ENCODE results near the gene PRDX5.
A peak's percentile ranks its signal among the peaks of the same experiment; 100 is the strongest.

Gene PRDX5

DNA sequence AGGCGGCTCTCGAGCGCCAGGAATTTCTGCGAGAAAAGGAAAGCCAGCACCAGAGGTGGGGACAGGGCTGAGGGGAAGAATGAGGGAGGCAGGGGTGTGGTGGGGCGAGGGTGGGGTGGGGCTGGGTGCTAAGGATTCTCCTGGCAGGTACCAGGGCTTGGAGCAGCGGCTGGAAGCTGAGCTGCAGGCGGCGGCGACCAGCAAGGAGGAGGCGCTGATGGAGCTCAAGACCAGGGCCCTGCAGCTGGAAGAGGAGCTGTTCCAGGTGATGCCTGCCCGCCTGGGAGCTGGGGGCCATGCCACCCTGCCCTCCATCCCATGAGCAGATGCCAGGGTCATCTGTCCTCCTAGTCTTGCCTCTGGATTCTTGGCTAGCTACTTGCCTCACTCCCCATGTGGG, 31.5 kb downstream of the PRDX5 start:
- DNase-seq: no peak

DNA sequence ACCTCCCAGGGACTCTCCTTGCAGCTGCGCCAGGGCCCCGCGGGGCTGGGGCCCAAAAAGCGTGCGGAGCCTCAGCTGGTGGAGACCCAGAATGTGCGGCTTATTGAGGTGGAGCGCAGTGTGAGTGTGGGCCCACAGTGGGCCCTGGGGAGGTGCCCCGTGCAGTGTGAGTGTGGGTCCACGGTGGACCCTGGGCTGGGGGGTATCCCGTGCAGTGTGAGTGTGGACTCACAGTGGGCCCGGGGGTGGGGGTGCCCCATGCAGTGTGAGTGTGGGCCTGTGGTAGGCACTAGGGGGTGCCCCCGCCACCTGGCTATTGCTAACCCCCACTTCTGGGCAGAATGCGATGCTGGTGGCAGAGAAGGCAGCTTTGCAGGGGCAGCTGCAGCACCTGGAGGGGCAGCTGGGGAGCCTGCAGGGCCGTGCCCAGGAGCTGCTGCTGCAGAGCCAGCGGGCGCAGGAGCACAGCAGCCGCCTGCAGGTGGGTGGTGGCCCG, 33.3 kb downstream of the PRDX5 start:
- no peak for DNase-seq

- DNase-seq: no peak
Measured at GRCh38 chr11:64352099-64352994, 34.4 kb downstream of the PRDX5 start.

DNA sequence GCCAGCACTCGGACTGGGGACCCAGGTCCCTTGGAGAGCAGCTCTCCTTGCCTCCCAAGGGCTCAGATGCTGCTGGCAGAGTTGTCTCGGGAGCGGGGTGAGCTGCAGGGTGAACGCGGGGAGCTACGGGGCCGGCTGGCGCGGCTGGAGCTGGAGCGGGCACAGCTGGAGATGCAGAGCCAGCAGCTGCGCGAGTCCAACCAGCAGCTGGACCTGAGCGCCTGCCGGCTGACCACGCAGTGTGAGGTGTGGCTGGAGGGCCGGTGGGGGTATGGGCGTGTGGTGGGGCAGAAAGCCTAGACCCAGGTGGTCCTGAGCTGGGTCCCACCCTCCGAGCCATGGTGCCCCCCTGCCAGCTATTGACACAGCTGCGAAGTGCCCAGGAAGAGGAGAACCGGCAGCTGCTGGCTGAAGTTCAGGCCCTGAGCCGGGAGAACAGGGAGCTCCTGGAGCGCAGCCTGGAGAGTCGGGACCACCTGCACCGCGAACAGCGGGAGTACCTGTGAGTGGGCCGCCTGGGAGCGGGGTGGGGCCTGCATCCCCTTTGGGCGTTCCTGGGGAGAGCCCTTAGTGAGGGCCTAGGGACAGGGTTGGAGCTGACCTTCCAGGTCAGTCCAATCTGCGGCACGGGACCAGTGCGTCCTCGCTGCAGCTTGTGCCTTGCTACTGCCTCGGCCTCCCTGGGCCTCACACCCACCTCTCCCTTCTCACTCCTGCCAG, 35.2 kb downstream of the PRDX5 start:
- no peak for DNase-seq

GRCh38 chr11:64353715-64354506, 36.0 kb downstream of the PRDX5 start:
- no peak for DNase-seq

GRCh38 chr11:64355078-64355940, 37.4 kb downstream of the PRDX5 start:
- DNase-seq: peak; percentile 78

DNA sequence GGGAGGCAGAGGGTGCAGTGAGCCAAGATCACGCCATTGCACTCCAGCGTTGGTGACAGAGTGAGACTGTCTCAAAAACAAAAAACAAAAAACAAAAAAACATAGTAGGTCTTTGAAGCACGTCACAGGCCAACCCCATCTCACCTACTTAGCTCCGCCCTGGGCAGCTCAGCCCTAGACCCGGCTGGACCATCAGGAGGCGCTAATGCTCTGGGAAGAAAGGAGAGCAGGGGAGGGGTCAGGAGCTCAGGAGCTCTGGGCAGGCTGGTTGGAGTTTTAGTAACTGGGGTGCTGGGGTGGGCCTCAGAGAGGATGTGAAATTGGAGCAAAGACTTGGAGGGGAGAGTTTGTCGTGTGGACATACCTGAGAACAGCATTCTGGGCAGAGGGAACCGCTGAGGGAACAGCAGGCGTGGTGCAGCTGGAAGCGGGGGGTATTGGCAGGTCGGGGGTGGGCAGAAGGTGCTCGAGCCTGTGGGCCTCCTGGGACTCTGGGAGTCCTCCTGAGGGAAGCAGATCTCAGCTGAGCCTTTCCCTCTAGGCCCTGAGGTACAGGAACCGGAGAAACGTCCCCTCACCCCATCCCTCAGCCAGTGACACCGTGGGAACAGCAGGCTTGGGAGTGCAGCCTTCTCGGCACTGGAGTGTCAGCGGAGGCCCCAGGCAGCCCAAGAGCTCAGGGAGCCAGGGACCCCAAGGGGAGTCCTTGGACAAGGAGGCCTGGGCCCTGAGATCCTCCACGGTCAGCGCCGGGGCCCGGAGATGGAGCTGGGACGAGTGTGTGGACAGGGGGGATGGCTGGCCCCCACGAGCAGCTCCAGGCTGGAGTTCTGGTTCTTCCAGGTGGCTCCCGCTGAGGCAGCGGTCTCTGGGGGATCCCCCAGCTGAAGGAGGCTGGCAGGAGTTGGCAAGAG, 38.8 kb downstream of the PRDX5 start:
- peak; percentile 31 for DNase-seq

DNA sequence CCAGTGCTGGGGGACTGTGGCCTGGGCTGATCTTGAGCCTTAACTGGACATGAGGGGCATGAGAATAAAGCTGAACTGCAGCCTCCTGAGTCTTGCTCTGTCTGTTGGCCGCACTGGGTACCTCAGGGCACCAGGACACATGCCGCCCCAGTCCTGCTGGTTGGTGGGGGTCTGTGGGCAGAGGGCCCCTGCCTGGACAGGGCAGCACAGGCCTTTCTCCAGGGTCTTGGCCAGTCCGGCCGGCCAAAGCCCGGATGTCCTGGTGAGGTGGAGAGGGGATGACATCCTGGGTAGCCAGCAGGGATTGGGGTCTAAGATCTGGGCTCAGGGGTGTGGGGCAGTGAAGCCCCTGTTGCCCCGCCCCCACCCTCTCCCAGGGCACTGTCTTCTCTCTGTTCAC, 39.5 kb downstream of the PRDX5 start:
- DNase-seq: no peak

- no peak for DNase-seq
Measured at GRCh38 chr11:64357904-64358535, 40.1 kb downstream of the PRDX5 start.

DNA sequence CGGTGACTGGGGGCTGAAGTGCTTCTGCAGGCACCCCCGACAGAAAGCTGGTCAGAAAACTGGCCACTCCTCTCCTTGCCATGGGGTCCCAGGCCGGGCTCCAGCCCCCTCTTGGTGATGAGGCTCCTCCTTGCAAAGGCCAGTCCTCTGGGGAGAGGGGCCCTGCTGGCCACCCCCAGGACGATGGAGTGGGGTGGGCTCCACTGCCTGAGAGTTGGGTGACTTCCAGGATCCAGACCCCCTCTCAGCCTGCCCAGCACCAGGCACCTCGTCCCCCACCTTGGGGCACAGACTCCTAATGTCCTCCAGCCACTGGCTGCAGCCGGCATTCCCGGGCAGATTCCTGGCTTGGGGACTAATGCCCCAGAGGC, 40.6 kb downstream of the PRDX5 start:
- DNase-seq: no peak

- peak; percentile 63 for DNase-seq
Measured at GRCh38 chr11:64358907-64359711, 41.2 kb downstream of the PRDX5 start, which contains the start of gene RPS6KA4. RPS6KA4 (plus strand) TSS chr11:64359162; CDS start chr11:64359236, 74 bp downstream.

DNA sequence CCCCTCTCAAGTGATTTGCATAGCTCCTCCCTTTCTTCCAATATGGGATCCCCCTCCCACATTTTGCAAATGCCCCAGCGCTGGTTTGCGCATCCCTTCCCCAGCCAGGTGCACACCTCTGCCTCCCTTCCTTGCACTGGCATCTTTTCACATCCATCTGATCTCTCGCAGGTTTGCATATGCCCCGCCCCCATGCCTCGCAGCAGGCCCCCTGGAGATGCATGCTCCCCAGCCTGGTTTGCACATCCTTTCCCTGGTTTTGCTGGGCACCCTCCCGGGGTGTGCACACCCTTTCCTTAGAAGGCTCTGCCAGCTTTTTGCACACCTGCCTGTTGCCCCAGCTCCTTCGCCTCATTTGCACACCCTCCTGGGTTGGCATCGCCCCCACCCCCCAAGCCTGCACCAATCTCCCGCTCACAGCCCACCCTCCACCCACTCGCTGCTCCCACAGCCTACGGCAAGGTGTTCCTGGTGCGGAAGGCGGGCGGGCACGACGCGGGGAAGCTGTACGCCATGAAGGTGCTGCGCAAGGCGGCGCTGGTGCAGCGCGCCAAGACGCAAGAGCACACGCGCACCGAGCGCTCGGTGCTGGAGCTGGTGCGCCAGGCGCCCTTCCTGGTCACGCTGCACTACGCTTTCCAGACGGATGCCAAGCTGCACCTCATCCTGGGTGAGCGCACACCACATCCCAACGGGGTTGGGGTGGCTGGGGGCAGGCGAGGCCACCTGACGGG, 42.0 kb downstream of the PRDX5 start:
- no peak for DNase-seq

DNA sequence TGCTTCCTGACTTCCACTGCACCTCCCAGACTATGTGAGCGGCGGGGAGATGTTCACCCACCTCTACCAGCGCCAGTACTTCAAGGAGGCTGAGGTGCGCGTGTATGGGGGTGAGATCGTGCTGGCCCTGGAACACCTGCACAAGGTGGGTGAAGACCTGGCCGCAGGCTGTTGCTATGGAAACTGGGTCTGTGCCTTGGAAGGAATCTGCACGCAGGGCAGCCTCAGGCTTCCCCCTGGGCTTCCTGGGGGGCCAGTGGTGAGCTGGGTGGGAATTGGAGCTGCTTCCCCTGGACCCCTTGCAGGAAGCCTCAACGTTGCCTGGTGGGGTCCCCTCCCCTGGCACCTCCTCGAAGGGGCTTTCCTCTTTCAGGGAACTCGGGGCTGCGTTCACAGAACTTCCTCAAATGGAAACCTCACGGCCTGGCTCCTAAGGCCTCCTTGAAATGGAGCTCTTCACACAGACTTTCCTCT, 42.6 kb downstream of the PRDX5 start:
- DNase-seq: no peak

DNA sequence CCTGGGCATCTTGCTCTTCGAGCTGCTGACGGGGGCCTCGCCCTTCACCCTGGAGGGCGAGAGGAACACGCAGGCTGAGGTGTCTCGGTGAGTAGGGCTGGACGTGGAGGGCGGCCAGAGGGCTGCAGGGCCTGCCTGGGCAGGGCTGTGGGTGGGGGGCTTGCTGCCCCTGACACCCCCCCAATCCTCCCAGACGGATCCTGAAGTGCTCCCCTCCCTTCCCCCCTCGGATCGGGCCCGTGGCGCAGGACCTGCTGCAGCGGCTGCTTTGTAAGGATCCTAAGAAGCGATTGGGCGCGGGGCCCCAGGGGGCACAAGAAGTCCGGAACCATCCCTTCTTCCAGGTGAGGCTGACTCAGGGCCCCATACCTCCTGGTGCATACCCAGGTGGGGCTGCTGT, 43.7 kb downstream of the PRDX5 start:
- DNase-seq: no peak

GRCh38 chr11:64362339-64362738, 44.4 kb downstream of the PRDX5 start:
- no peak for DNase-seq

GRCh38 chr11:64364435-64364834, 46.5 kb downstream of the PRDX5 start:
- DNase-seq: no peak

- peak; percentile 39 for DNase-seq
Measured at GRCh38 chr11:64364911-64365310, 47.0 kb downstream of the PRDX5 start.

GRCh38 chr11:64366751-64367150, 48.8 kb downstream of the PRDX5 start:
- DNase-seq: peak; percentile 11
